OCI-LY1 (cell line): Measurements from ENCODE around the gene CAMK1G.

Experiments
- CTCF ChIP-seq: fragments of 200-600 bp; sonication (generic), shearing (Covaris generic); IDR thresholded peaks from 2 replicates; pipeline ENCODE4 v1.5.1; 2017; ENCODE audit warnings: mild to moderate bottlenecking, antibody characterized with exemption, low read length, moderate library complexity, mixed read lengths
- EZH2 ChIP-seq: fragments of 200-600 bp; sonication (generic), shearing (Covaris generic); IDR thresholded peaks from 2 replicates; pipeline ENCODE4 v1.8.0; 2017; ENCODE audit warnings: borderline replicate concordance, mixed run types, mild to moderate bottlenecking, antibody characterized with exemption, low read length, moderate library complexity, mixed read lengths

DNA sequence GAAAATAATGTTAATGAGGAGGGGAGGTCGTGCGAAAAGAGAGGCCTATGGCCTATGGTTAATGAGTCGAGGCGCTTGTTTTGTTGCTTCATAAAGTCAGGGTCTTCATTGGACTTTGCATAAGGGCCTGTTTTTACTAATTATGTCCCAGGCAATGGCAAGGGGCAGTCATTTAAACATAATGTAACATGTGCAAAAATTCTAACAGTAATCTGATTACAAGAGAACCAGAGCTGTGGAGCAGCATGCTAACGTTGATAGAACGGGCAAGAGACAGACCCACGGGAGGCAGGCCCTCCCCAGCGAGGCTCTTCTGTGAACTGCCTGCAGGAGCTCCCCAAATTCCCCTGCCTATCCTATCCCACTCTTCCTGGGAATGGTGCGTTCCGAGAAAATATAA lies 22.6 kb upstream of the CAMK1G start:
- TF ChIP-seq CTCF (no peak), EZH2 (no peak)
